ENCODE results near the gene CABLES1. TPM values are rescaled to one million over a fixed set of nuclear protein-coding genes. Genes with fewer than 3 reads are reported as not detected.

Gene CABLES1
- total RNA-seq, 1 experiment from 2014 or later: 66.4 TPM

- no peaks in the 10 kb centered on the region for H3K9me3 ChIP-seq (ENCODE audit: control insufficient read depth, insufficient read depth, low read depth, low read length)
- DNase-seq (ENCODE audit: low read depth, low spot score) (no peak), ATAC-seq (no peak)
- CTCF ChIA-PET: no interaction called here
- H3K4me1 ChIP-seq (ENCODE audit: control insufficient read depth, insufficient read depth, low read length): no peaks in the 10 kb centered on the region; the same call in 1 of the 2 replicates
- POLR2A ChIA-PET: interaction anchor here (0.7 kb wide), 1 partner anchor 225 kb away, joined by 3 read pairs; no protein-coding TSS in a partner anchor
- intact Hi-C loops (cut with micrococcal nuclease; ENCODE audit: unreplicated experiment): no loop called here
- no peak overlapping the region for H3K27ac ChIP-seq (ENCODE audit: low read length)
- no TSS peak for BruUV-seq (replicated peaks)
- H3K27me3 ChIP-seq (ENCODE audit: control insufficient read depth, insufficient read depth, low read length): no peaks in the 10 kb centered on the region
- TF ChIP-seq CTCF (IDR thresholded peaks at IDR 0.05) (no peak), TCF7L2 (IDR thresholded peaks at IDR 0.05; ENCODE audit: low read depth, low read length) (no peak), REST (IDR thresholded peaks at IDR 0.05; ENCODE audit: insufficient read depth in 1 of 2, low read depth in 2 of 2, low read length in 1 of 2) (no peak), SIN3A (IDR thresholded peaks at IDR 0.05; ENCODE audit: borderline replicate concordance, insufficient read depth, low read depth, low read length) (no peak), POLR2AphosphoS5 (IDR thresholded peaks at IDR 0.05; ENCODE audit: low read depth, low read length) (no peak)
- in situ Hi-C loops (cut with HindIII; ENCODE audit: low pct_unique_long_range_greater_than_20kb, low sequenced_read_pairs): no loop called here
- H3K4me3 ChIP-seq (ENCODE audit: low read depth in 2 of 2, low read length in 2 of 2): no peak overlapping the region
- H3K36me3 ChIP-seq (ENCODE audit: control insufficient read depth, insufficient read depth, low read length): peaks cover 7% of the 10 kb centered on the region; the same call in 1 of the 2 replicates
These were observed 58.5 kb downstream of the CABLES1 start for GRCh38 chr18:23193742-23194141.

- TF ChIP-seq SIN3A (IDR thresholded peaks at IDR 0.05; ENCODE audit: borderline replicate concordance, insufficient read depth, low read depth, low read length) (no peak), REST (IDR thresholded peaks at IDR 0.05; ENCODE audit: insufficient read depth in 1 of 2, low read depth in 2 of 2, low read length in 1 of 2) (no peak), CTCF (IDR thresholded peaks at IDR 0.05) (no peak), TCF7L2 (IDR thresholded peaks at IDR 0.05; ENCODE audit: low read depth, low read length) (no peak), POLR2AphosphoS5 (IDR thresholded peaks at IDR 0.05; ENCODE audit: low read depth, low read length) (no peak)
- no peak overlapping the region for H3K27ac ChIP-seq (ENCODE audit: low read length)
- intact Hi-C loops (cut with micrococcal nuclease; ENCODE audit: unreplicated experiment): no loop called here
- in situ Hi-C loops (cut with HindIII; ENCODE audit: low pct_unique_long_range_greater_than_20kb, low sequenced_read_pairs): no loop called here
- ChIA-PET POLR2A (no interaction called here), CTCF (no interaction called here)
- no peak for ATAC-seq
- BruUV-seq (replicated peaks): no TSS peak
- H3K27me3 ChIP-seq (ENCODE audit: control insufficient read depth, insufficient read depth, low read length): no peaks in the 10 kb centered on the region
- DNase-seq (ENCODE audit: low read depth, low spot score): no peak
- H3K9me3 ChIP-seq (ENCODE audit: control insufficient read depth, insufficient read depth, low read depth, low read length): no peaks in the 10 kb centered on the region
- H3K4me1 ChIP-seq (ENCODE audit: control insufficient read depth, insufficient read depth, low read length): no peaks in the 10 kb centered on the region; the same call in 1 of the 2 replicates
- peaks cover 7% of the 10 kb centered on the region; the same call in 1 of the 2 replicates for H3K36me3 ChIP-seq (ENCODE audit: control insufficient read depth, insufficient read depth, low read length)
- H3K4me3 ChIP-seq (ENCODE audit: low read depth in 2 of 2, low read length in 2 of 2): no peak overlapping the region
These were observed 59.1 kb downstream of the CABLES1 start for GRCh38 chr18:23194155-23194996.

Measured in Panc1 (cell line).